ENCODE measurements around the gene ABCC6. TPM values are rescaled to one million over a fixed set of nuclear protein-coding genes. Genes with fewer than 3 reads are reported as not detected.

Gene ABCC6
- total RNA-seq, 1 experiment from 2014 or later, result 44.6 TPM

DNA sequence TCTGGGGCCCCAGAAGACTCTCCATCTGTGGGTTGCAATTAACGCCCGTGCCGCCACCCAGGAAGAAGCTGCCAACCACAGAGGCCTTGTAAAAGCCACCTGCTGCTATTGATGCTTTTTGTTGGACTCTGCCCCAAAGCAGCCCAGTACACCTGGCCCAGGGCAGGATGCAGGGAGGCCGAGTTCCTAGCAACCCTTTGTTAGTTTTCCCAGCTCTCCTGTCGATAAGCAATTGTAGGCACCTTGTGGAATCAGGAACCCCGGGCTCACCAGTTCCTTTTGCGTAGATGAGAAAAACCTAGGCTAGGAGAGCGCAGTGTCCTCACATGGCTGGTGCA, 103.3 kb downstream of the ABCC6 start:
- BruUV-seq (replicated peaks), result no TSS peak
- ChIA-PET POLR2A (no interaction called here), CTCF (no interaction called here)
- H3K4me1 Mint-ChIP-seq (ENCODE audit: low read depth, unreplicated experiment), result no peaks in the 10 kb centered on the region
- H3K9me3 Mint-ChIP-seq (ENCODE audit: unreplicated experiment), result peaks cover 7% of the 10 kb centered on the region
- H3K4me1 ChIP-seq, result no peaks in the 10 kb centered on the region
- H3K36me3 ChIP-seq (ENCODE audit: control insufficient read depth, insufficient read depth, low read length), result no peaks in the 10 kb centered on the region
- intact Hi-C loops (cut with micrococcal nuclease; ENCODE audit: unreplicated experiment), result no loop called here
- H3K4me3 Mint-ChIP-seq (ENCODE audit: unreplicated experiment), result no peak overlapping the region
- H3K27me3 Mint-ChIP-seq (ENCODE audit: insufficient read depth, unreplicated experiment), result no peaks in the 10 kb centered on the region
- DNase-seq, result no peak
- H3K4me3 ChIP-seq (ENCODE audit: low read depth, low read length), result no peak overlapping the region
- H3K9me3 ChIP-seq, result no peaks in the 10 kb centered on the region
- TF ChIP-seq CTCF (IDR thresholded peaks at IDR 0.05; ENCODE audit: insufficient read depth in 1 of 2, low read depth in 1 of 2, low read length in 1 of 2, severe bottlenecking in 1 of 2, unreplicated experiment in 1 of 2), result no peak
- no peak overlapping the region for H3K27ac Mint-ChIP-seq (ENCODE audit: unreplicated experiment)
- peaks cover 56% of the 10 kb centered on the region for H3K36me3 Mint-ChIP-seq (ENCODE audit: insufficient read depth, unreplicated experiment)
- no peaks in the 10 kb centered on the region for H3K27me3 ChIP-seq (replicated peaks; ENCODE audit: control insufficient read depth, insufficient read depth, low read length)

GRCh38 chr16:16118337-16118736, 105.0 kb downstream of the ABCC6 start:
- Mint-ChIP-seq H3K36me3 (ENCODE audit: insufficient read depth, unreplicated experiment) (peaks cover 51% of the 10 kb centered on the region), H3K4me1 (ENCODE audit: low read depth, unreplicated experiment) (no peaks in the 10 kb centered on the region), H3K9me3 (ENCODE audit: unreplicated experiment) (no peaks in the 10 kb centered on the region), H3K27me3 (ENCODE audit: insufficient read depth, unreplicated experiment) (no peaks in the 10 kb centered on the region), H3K27ac (ENCODE audit: unreplicated experiment) (no peak overlapping the region), H3K4me3 (ENCODE audit: unreplicated experiment) (no peak overlapping the region)
- Histone ChIP-seq H3K9me3 (no peaks in the 10 kb centered on the region), H3K36me3 (ENCODE audit: control insufficient read depth, insufficient read depth, low read length) (no peaks in the 10 kb centered on the region), H3K4me3 (ENCODE audit: low read depth, low read length) (no peak overlapping the region), H3K27me3 (replicated peaks; ENCODE audit: control insufficient read depth, insufficient read depth, low read length) (no peaks in the 10 kb centered on the region), H3K4me1 (no peaks in the 10 kb centered on the region)
- intact Hi-C loops (cut with micrococcal nuclease; ENCODE audit: unreplicated experiment), result no loop called here
- BruUV-seq (replicated peaks), result no TSS peak
- CTCF ChIA-PET, result interaction anchor here (0.6 kb wide), 1 partner anchor 1775 kb away, joined by 3 read pairs; no protein-coding TSS in a partner anchor
- no peak for DNase-seq
- no peak for TF ChIP-seq CTCF (IDR thresholded peaks at IDR 0.05; ENCODE audit: insufficient read depth in 1 of 2, low read depth in 1 of 2, low read length in 1 of 2, severe bottlenecking in 1 of 2, unreplicated experiment in 1 of 2)
- POLR2A ChIA-PET, result no interaction called here

DNA sequence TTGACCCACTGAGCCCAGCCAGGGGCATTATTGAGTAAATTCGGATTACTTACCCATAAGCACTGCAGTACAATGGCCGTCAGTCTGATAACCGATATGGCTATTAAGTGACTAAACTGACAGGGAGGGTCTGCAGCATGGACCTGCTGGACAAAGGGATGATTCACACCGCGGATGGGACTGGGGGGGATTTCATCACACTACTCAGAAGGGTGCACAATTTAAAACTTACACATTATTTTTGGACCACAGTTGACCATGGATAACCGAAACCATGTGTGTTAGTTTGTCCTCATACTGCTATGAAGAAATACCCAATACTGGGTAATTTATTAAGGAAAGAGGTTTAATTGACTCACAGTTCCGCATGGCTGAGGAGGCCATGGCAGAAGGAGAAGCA, 106.5 kb downstream of the ABCC6 start:
- no peak overlapping the region for H3K27ac Mint-ChIP-seq (ENCODE audit: unreplicated experiment)
- TF ChIP-seq CTCF (IDR thresholded peaks at IDR 0.05; ENCODE audit: insufficient read depth in 1 of 2, low read depth in 1 of 2, low read length in 1 of 2, severe bottlenecking in 1 of 2, unreplicated experiment in 1 of 2), result no peak
- H3K4me3 Mint-ChIP-seq (ENCODE audit: unreplicated experiment), result no peak overlapping the region
- peaks cover 61% of the 10 kb centered on the region for H3K36me3 Mint-ChIP-seq (ENCODE audit: insufficient read depth, unreplicated experiment)
- Histone ChIP-seq H3K27me3 (replicated peaks; ENCODE audit: control insufficient read depth, insufficient read depth, low read length) (no peaks in the 10 kb centered on the region), H3K9me3 (no peaks in the 10 kb centered on the region), H3K4me1 (no peaks in the 10 kb centered on the region), H3K36me3 (ENCODE audit: control insufficient read depth, insufficient read depth, low read length) (no peaks in the 10 kb centered on the region; the same call in 1 of the 2 replicates), H3K4me3 (ENCODE audit: low read depth, low read length) (no peak overlapping the region)
- CTCF ChIA-PET, result no interaction called here
- BruUV-seq (replicated peaks), result no TSS peak
- no peaks in the 10 kb centered on the region for H3K4me1 Mint-ChIP-seq (ENCODE audit: low read depth, unreplicated experiment)
- H3K27me3 Mint-ChIP-seq (ENCODE audit: insufficient read depth, unreplicated experiment), result no peaks in the 10 kb centered on the region
- POLR2A ChIA-PET, result no interaction called here
- intact Hi-C loops (cut with micrococcal nuclease; ENCODE audit: unreplicated experiment), result no loop called here
- DNase-seq, result no peak
- no peaks in the 10 kb centered on the region for H3K9me3 Mint-ChIP-seq (ENCODE audit: unreplicated experiment)

Measured in Caco-2 (cell line).